IMR-90 (cell line): ENCODE measurements around the gene DEFB108B. TPM values are rescaled to one million over a fixed set of nuclear protein-coding genes. Genes with fewer than 3 reads are reported as not detected.
"Not testable (repeated sequence)": the region's sequence is repeated elsewhere in the genome, so short reads cannot be mapped to it uniquely, and the experiment has no call there.

Experiments
- ATAC-seq: fragments of 200-7000 bp; cut with Tn5 transposase; 2 replicates; pipeline ENCODE4 v1.9.1; 2020; ENCODE audit warnings: low read depth, mild to moderate bottlenecking, moderate library complexity
- BruUV-seq: library from RNA; stranded (reverse); fragments of 400-500 nt; replicated peaks from 2 replicates; lab custom pipeline; 2021; lab: Mats Ljungman, UMichigan
- CTCF ChIA-PET: fragments of 300-600 bp; formaldehyde crosslinking; extraction: SDS; loops from one replicate; lab custom pipeline; 2021; ENCODE audit warnings: antibody characterized with exemption; lab: Yijun Ruan, JAX
- POLR2A ChIA-PET: fragments of 300-600 bp; sonication (Branson Sonifier 250); formaldehyde crosslinking; loops from one replicate; lab custom pipeline; 2022; ENCODE audit warnings: antibody characterized with exemption; ENCODE audit not compliant: unreplicated experiment; lab: Charles Lee
- DNase-seq: peaks from one replicate; pipeline ENCODE4 v3.0.0; 2013
- H2AFZ ChIP-seq: replicated peaks from 2 replicates; pipeline ENCODE3; 2013; ENCODE audit warnings: low read length, mild to moderate bottlenecking; ENCODE audit not compliant: poor library complexity
- H2AK5ac ChIP-seq: 2 replicates; pipeline ENCODE4 v1.6.1; 2013; ENCODE audit warnings: low read depth, low read length, inconsistent platforms
- H2AK9ac ChIP-seq: replicated peaks from 2 replicates; pipeline ENCODE3; 2013; ENCODE audit warnings: mild to moderate bottlenecking, low read depth, low read length, moderate library complexity; ENCODE audit not compliant: poor library complexity
- H2BK120ac ChIP-seq: 2 replicates; pipeline ENCODE4 v1.6.1; 2013; ENCODE audit warnings: low read depth, low read length, inconsistent platforms
- H2BK15ac ChIP-seq: 3 replicates; pipeline ENCODE4 v1.6.1; 2013; ENCODE audit warnings: low read depth, low read length, inconsistent platforms
- H2BK20ac ChIP-seq: 2 replicates; pipeline ENCODE4 v1.6.1; 2013; ENCODE audit warnings: low read depth, mild to moderate bottlenecking, inconsistent platforms, low read length, moderate library complexity
- H2BK5ac ChIP-seq: 2 replicates; pipeline ENCODE4 v1.6.1; 2013; ENCODE audit warnings: mild to moderate bottlenecking, low read depth, low read length, inconsistent platforms; ENCODE audit not compliant: poor library complexity, severe bottlenecking
- H3K14ac ChIP-seq: replicated peaks from 2 replicates; pipeline ENCODE4 v1.6.1; 2013; ENCODE audit warnings: low read depth, low read length, inconsistent platforms
- H3K18ac ChIP-seq: 2 replicates; pipeline ENCODE4 v1.6.1; 2013; ENCODE audit warnings: low read depth, low read length, control low read depth
- H3K23ac ChIP-seq: 2 replicates; pipeline ENCODE4 v1.6.1; 2013; ENCODE audit warnings: low read depth, low read length, inconsistent platforms
- H3K27ac ChIP-seq: 2 replicates; pipeline ENCODE4 v1.5.1; 2013; ENCODE audit warnings: mild to moderate bottlenecking, control low read depth, low read length; ENCODE audit not compliant: insufficient read depth
- H3K27me3 ChIP-seq: 2 replicates; pipeline ENCODE4 v1.6.1; 2013; ENCODE audit warnings: low read length; ENCODE audit not compliant: control insufficient read depth, insufficient read depth
- H3K36me3 ChIP-seq: 2 replicates; pipeline ENCODE4 v1.6.1; 2013; ENCODE audit warnings: low read length, mixed read lengths; ENCODE audit not compliant: control insufficient read depth, insufficient read depth
- H3K4ac ChIP-seq: 2 replicates; pipeline ENCODE4 v1.6.1; 2013; ENCODE audit warnings: low read depth, low read length, inconsistent platforms
- H3K4me1 ChIP-seq: 2 replicates; pipeline ENCODE4 v1.6.1; 2013; ENCODE audit warnings: low read length, mixed read lengths; ENCODE audit not compliant: control insufficient read depth, insufficient read depth
- H3K4me2 ChIP-seq: 2 replicates; pipeline ENCODE4 v1.6.1; 2013; ENCODE audit warnings: low read depth, mild to moderate bottlenecking, control low read depth, low read length, moderate library complexity
- H3K4me3 ChIP-seq: 2 replicates; pipeline ENCODE4 v1.5.1; 2013; ENCODE audit warnings: low read depth, mild to moderate bottlenecking, control low read depth, low read length, moderate library complexity; ENCODE audit not compliant: insufficient read depth
- H3K56ac ChIP-seq: 2 replicates; pipeline ENCODE4 v1.6.1; 2013; ENCODE audit warnings: low read length, inconsistent platforms; ENCODE audit not compliant: insufficient read depth; ENCODE audit errors: extremely low read depth
- H3K79me1 ChIP-seq, 2 experiments: 2 replicates each; pipeline ENCODE4 v1.6.1; 2013; ENCODE audit warnings: low read length in 2 of 2, inconsistent platforms in 1 of 2, low read depth in 1 of 2
- H3K9ac ChIP-seq: 2 replicates; pipeline ENCODE4 v1.6.1; 2013; ENCODE audit warnings: low read depth, low read length, control low read depth
- H3K9me1 ChIP-seq: 2 replicates; pipeline ENCODE4 v1.6.1; 2013; ENCODE audit warnings: low read length, inconsistent platforms; ENCODE audit not compliant: insufficient read depth
- H3K9me3 ChIP-seq: 2 replicates; pipeline ENCODE4 v1.6.1; 2013; ENCODE audit warnings: low read length; ENCODE audit not compliant: control insufficient read depth, insufficient read depth
- H4K20me1 ChIP-seq: 2 replicates; pipeline ENCODE4 v1.6.1; 2013; ENCODE audit warnings: low read length, inconsistent platforms; ENCODE audit not compliant: insufficient read depth
- H4K5ac ChIP-seq: 2 replicates; pipeline ENCODE4 v1.6.1; 2013; ENCODE audit warnings: mild to moderate bottlenecking, low read depth, low read length, control low read depth
- H4K8ac ChIP-seq, 2 experiments: 2 replicates each; pipeline ENCODE4 v1.6.1; 2013; ENCODE audit warnings: low read depth in 2 of 2, low read length in 2 of 2, control low read depth in 1 of 2, inconsistent platforms in 1 of 2
- H4K91ac ChIP-seq: 2 replicates; pipeline ENCODE4 v1.6.1; 2013; ENCODE audit warnings: low read depth, low read length, inconsistent platforms; ENCODE audit not compliant: insufficient read depth
- WGBS, 2 experiments: methylation state at CpG; one replicate each; pipeline versions ENCODE4 v1.1.5 to v1.1.7; 2013; ENCODE audit warnings: missing lambda C conversion rate in 2 of 2; ENCODE audit not compliant: insufficient read length in 1 of 2; ENCODE audit errors: extremely low coverage in 2 of 2; 5-methylcytosine and 5-hydroxymethylcytosine counted together
- dilution Hi-C: fragments of 300-500 bp; cut with HindIII; formaldehyde crosslinking; loops from one replicate; pipeline ENCODE4 v1.14.3; 2018; ENCODE audit warnings: low sequenced_read_pairs; ENCODE audit not compliant: unreplicated experiment
- in situ Hi-C: fragments of 300-500 bp; cut with MboI; formaldehyde crosslinking; loops from 3 replicates; pipeline ENCODE4 v1.14.3; 2019; ENCODE audit warnings: low sequenced_read_pairs, inconsistent platforms, mixed read lengths
- intact Hi-C: fragments of 100-400 bp; cut with micrococcal nuclease; formaldehyde crosslinking; loops from 2 replicates; pipeline ENCODE4 v1.10.0; 2022
- polyA plus RNA-seq, 3 experiments: library from polyadenylated mRNA; depleted of rRNA; stranded (reverse); fragments of >200 nt; gene quantifications; 2 replicates each; pipeline ENCODE4 v1.2.3, GENCODE V29; 2012; ENCODE audit warnings: low replicate concordance in 1 of 3
- total RNA-seq: library from RNA; depleted of rRNA; stranded (reverse); fragments of >200 nt; gene quantifications from 2 replicates; pipeline ENCODE4 v1.2.3, GENCODE V29; 2012

Gene DEFB108B
- total and polyA plus RNA-seq, 2 of the 4 experiments (the other 2 are of a cell fraction): not detected

DNA sequence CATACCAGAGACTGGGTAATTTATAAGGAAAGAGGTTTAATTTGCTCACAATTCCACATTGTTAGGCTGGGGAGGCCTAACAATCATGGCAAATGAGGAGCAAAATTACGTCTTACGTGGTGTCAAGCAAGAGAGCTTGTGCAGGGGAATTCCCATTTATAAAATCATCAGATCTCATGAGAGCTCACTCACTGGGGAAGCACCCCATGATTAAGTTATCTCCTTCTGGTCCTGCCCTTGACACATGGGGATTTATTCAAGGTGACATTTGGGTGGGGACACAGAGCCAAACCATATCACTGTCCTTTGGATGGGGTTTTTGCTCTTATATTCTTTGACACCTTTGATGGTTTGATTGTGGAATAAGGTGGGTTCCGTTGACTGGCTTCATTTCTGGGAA lies 36.9 kb downstream of the DEFB108B start:
- ATAC-seq, H3K79me1 ChIP-seq, H2AK9ac ChIP-seq, dilution Hi-C loops, H3K9me3 ChIP-seq, H4K5ac ChIP-seq, BruUV-seq, H3K9ac ChIP-seq, DNase-seq, H3K36me3 ChIP-seq, H2BK20ac ChIP-seq, H3K23ac ChIP-seq, H3K27ac ChIP-seq, H2AK5ac ChIP-seq, H3K14ac ChIP-seq, CTCF ChIA-PET, H3K4ac ChIP-seq, H3K4me2 ChIP-seq, H2BK15ac ChIP-seq, intact Hi-C loops, H4K8ac ChIP-seq, H3K27me3 ChIP-seq, H3K4me1 ChIP-seq, H3K18ac ChIP-seq, H3K56ac ChIP-seq, H2BK120ac ChIP-seq, H3K9me1 ChIP-seq, H4K20me1 ChIP-seq, H2BK5ac ChIP-seq, POLR2A ChIA-PET, H2AFZ ChIP-seq, H3K4me3 ChIP-seq, in situ Hi-C loops, H4K91ac ChIP-seq: not testable (repeated sequence)
- no CpG with 5 or more reads among the region's 3 CpGs for WGBS, 2 experiments

DNA sequence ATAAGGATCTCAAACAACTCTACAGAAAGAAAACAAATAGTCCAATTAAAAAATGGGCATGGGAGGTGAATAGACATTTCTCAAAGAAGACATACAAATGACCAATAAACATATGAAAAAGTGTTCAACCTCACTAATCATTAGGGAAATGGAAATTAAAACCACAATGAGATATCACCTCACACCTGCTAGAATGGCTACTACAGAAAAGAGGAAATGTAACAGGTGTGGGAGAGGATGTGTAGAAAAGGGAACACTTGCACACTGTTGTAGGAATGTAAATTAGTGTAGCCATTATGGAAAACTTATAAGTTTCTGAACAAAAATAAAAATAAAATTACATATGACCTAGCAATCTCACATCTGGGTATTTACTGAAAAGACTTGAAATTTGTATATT lies 37.7 kb downstream of the DEFB108B start:
- H2AK5ac ChIP-seq, intact Hi-C loops, H3K27me3 ChIP-seq, CTCF ChIA-PET, H3K14ac ChIP-seq, H3K79me1 ChIP-seq, H3K4me2 ChIP-seq, H3K9ac ChIP-seq, H4K20me1 ChIP-seq, H2BK15ac ChIP-seq, H3K56ac ChIP-seq, ATAC-seq, H4K91ac ChIP-seq, H3K9me1 ChIP-seq, H3K4me1 ChIP-seq, H2BK20ac ChIP-seq, POLR2A ChIA-PET, in situ Hi-C loops, H2BK120ac ChIP-seq, H3K4me3 ChIP-seq, H3K23ac ChIP-seq, H4K5ac ChIP-seq, H3K9me3 ChIP-seq, H2BK5ac ChIP-seq, DNase-seq, BruUV-seq, H3K4ac ChIP-seq, H3K27ac ChIP-seq, H4K8ac ChIP-seq, H3K36me3 ChIP-seq, H3K18ac ChIP-seq, dilution Hi-C loops, H2AFZ ChIP-seq, H2AK9ac ChIP-seq: not testable (repeated sequence)
